IPS DF 6.9 (cell line): ENCODE results near the gene GUCA2A.

Source experiments
- DNase-seq: peaks from one replicate; pipeline ENCODE4 v3.0.0-alpha.2; 2013; ENCODE audit warnings: low read depth, low spot score
- H3K27ac ChIP-seq: one replicate; pipeline ENCODE4 v1.5.1; 2013; ENCODE audit warnings: low read length, control low read depth
- H3K27me3 ChIP-seq: 2 replicates; pipeline ENCODE4 v1.6.1; 2013; ENCODE audit warnings: mild to moderate bottlenecking, low read length; ENCODE audit not compliant: control insufficient read depth, insufficient read depth
- H3K36me3 ChIP-seq: 2 replicates; pipeline ENCODE4 v1.6.1; 2013; ENCODE audit warnings: low read length; ENCODE audit not compliant: control insufficient read depth, insufficient read depth
- H3K4me1 ChIP-seq: 2 replicates; pipeline ENCODE4 v1.6.1; 2013; ENCODE audit warnings: low read length; ENCODE audit not compliant: control insufficient read depth, insufficient read depth
- H3K4me3 ChIP-seq: 2 replicates; pipeline ENCODE4 v1.5.1; 2013; ENCODE audit warnings: mild to moderate bottlenecking, low read length
- H3K9me3 ChIP-seq: 2 replicates; pipeline ENCODE4 v1.6.1; 2013; ENCODE audit warnings: low read length, inconsistent platforms; ENCODE audit not compliant: control insufficient read depth, insufficient read depth
- WGBS: extraction: QIAGEN DNeasy Blood & Tissue Kit; methylation state at CpG from one replicate; pipeline ENCODE4 v1.1.7; 2013; ENCODE audit warnings: mixed read lengths, missing lambda C conversion rate; ENCODE audit not compliant: insufficient read length, insufficient coverage; 5-methylcytosine and 5-hydroxymethylcytosine counted together

The GUCA2A gene

DNA sequence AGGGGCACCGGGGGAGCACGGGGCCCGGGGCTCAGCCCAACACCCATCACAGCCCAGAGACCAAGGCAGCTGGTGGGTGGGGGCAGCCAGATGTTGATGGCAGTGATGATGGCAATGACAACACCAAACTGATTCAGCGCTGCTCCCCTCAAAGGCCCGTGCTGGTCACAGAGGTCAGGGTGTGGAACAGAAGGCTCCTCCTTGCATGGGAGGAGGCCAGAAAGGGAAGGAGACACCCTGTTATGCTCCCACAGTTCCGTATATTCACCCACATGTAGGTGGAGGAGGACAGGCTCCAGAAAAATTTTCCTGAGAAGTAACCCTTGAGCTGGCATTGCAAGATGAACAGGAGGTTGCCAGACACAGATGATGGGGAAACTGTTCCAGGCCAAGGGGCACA is 10.9 kb downstream of the GUCA2A start:
- Histone ChIP-seq H3K27ac (no peak overlapping the region), H3K4me3 (no peak overlapping the region), H3K27me3 (no peaks in the 10 kb centered on the region), H3K9me3 (no peaks in the 10 kb centered on the region), H3K4me1 (no peaks in the 10 kb centered on the region), H3K36me3 (no peaks in the 10 kb centered on the region)
- no CpG with 5 or more reads among the region's 6 CpGs for WGBS
- no peak for DNase-seq

DNA sequence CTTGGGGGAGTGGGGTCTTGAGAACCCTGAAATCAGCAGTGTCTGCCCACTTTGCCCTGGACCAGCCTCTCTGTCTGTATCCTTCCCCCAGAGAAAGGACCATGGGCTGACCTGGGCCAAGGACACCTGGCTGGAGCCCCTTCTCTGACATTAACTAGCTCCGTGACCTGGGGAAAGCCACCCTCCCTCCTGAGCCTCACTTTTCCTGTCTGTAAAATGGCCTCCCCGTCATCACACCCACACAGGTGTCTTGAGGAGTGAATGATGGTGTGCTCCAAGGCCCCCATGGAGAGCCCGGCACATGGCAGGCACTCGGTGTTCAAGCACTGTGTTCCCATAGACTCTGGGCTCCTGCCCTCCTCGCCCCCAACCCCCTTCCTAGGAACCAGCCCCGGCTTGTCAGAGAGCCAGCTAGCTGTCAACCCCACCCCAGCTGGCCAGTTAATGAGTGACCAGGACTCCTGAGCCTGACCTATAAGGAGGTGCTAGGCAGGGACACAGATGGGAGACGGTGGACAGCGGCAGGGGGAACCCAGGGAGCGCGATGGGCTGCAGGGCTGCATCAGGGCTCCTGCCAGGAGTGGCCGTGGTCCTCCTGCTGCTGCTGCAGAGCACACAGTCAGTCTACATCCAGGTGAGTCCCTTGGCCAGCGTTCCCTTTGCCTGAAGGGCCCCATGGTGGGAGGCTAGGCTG is 11.5 kb downstream of the GUCA2A start, which contains the start of gene GUCA2B:
Gene GUCA2B, plus strand, starts transcription at position 504 of the 694 bp plus-strand sequence. Its CDS starts 41 bp downstream, at position 545.
- Histone ChIP-seq H3K36me3 (no peaks in the 10 kb centered on the region), H3K4me1 (no peaks in the 10 kb centered on the region), H3K9me3 (no peaks in the 10 kb centered on the region), H3K4me3 (no peak within 1 kb of the TSS), H3K27me3 (no peaks in the 10 kb centered on the region), H3K27ac (no peak within 1 kb of the TSS)
- no peak for DNase-seq
- no CpG with 5 or more reads among the region's 12 CpGs for WGBS

DNA sequence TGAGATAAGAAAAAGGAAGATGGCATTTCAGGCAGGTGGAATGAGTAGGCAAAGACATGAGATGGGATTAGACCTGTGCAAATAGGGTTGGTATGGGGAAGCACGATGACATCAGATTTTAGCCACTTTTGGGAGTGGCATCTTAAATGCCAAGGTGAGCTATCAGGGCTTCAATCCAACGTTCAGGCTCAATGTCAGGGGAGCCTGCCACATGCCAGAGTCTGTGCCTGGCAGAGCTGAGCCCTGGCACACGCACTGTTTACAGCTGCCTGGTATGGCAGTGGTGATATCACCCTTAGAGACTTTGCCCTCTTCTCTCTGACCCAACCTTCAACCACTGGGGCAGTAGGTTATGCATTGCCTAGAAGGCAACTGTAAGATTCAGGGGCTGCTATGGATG is 12.4 kb downstream of the GUCA2A start:
- Histone ChIP-seq H3K4me3 (no peak overlapping the region), H3K27ac (no peak overlapping the region), H3K27me3 (no peaks in the 10 kb centered on the region), H3K9me3 (no peaks in the 10 kb centered on the region), H3K36me3 (no peaks in the 10 kb centered on the region), H3K4me1 (no peaks in the 10 kb centered on the region)
- no peak for DNase-seq
- no CpG with 5 or more reads among the region's 3 CpGs for WGBS

DNA sequence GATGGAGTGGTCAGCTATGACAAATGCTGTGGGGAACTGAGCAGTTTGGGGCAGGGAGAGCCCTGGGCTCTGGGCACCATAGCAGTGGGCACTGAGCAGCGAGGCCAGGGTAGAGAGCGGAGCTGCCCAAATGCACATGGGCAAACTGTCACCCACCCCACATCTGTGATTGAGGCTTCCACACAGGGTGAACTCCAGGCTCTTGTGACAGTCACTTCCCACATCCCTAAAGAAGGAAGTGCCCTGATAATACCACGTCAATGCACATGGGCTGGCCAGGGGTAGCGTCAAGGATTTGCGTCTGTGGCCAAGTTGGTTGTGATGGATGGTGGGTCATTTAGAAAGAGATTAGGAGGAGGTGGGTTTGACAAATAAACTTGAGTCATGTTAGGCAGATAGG is 13.9 kb downstream of the GUCA2A start:
- Histone ChIP-seq H3K4me3 (no peak overlapping the region), H3K9me3 (no peaks in the 10 kb centered on the region), H3K27me3 (no peaks in the 10 kb centered on the region), H3K27ac (no peak overlapping the region), H3K4me1 (no peaks in the 10 kb centered on the region), H3K36me3 (no peaks in the 10 kb centered on the region)
- no peak for DNase-seq
- no CpG with 5 or more reads among the region's 5 CpGs for whole genome bisulfite sequencing

DNA sequence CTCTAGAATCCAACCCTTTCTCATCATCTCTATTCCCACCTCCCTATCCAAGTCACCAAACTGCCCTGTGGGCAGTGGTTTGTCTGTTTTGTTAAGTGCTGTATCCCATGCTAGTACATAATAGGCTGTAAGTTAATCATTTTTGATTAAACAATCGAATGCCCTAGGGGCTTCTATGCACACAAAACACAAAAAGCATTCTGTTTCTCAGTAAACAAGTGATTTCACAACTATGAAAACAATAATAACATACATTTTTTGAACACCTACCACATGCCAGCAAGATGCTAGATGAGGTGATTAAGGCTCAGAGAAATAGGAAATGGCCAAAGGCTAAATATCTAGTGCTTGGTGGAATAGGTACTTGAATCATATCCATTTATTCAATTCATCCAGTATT is 16.4 kb downstream of the GUCA2A start:
- Histone ChIP-seq H3K4me1 (no peaks in the 10 kb centered on the region), H3K27ac (no peak overlapping the region), H3K9me3 (no peaks in the 10 kb centered on the region), H3K27me3 (no peaks in the 10 kb centered on the region), H3K36me3 (no peaks in the 10 kb centered on the region), H3K4me3 (no peak overlapping the region)
- DNase-seq, result no peak
- no CpG with 5 or more reads among the region's 1 CpG for WGBS

DNA sequence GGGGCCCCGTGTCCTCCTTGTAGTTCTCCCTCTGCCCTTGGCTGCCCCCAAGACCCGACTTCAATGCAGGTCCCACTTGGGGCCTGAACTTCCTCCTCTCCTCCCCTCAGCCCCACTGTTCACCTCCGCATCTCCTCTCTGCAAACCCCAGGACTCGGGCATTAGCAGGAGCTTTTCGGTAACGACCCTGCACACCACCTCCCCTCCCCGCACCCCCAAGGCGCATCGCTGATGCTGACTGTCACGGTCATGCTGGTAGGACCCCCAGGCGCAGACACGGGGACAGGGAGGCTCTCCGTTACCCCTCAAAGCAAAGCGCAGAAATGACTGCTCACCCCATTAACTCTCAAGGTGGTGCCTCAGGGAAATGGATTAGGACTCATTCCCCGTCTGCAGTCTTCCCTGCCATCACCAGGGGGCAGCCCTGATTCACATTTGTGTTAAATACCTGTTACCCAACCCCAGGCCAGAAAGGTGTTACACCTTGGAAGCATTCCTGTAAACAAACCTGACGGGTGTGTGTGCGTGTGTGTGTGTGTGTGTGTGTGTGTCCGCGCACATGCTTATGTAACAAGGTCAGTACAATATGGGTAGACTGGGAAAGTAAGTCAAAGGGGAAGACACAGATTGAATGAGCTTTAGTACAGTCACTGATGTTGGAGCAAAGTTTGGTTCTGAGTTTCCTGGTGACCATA is 17.8 kb downstream of the GUCA2A start:
- no peak overlapping the region for H3K27ac ChIP-seq
- H3K4me1 ChIP-seq, result no peaks in the 10 kb centered on the region
- no peaks in the 10 kb centered on the region for H3K36me3 ChIP-seq
- H3K9me3 ChIP-seq, result no peaks in the 10 kb centered on the region
- DNase-seq, result peak; percentile 77
- no peaks in the 10 kb centered on the region for H3K27me3 ChIP-seq
- H3K4me3 ChIP-seq, result no peak overlapping the region
- no CpG with 5 or more reads among the region's 19 CpGs for WGBS

DNA sequence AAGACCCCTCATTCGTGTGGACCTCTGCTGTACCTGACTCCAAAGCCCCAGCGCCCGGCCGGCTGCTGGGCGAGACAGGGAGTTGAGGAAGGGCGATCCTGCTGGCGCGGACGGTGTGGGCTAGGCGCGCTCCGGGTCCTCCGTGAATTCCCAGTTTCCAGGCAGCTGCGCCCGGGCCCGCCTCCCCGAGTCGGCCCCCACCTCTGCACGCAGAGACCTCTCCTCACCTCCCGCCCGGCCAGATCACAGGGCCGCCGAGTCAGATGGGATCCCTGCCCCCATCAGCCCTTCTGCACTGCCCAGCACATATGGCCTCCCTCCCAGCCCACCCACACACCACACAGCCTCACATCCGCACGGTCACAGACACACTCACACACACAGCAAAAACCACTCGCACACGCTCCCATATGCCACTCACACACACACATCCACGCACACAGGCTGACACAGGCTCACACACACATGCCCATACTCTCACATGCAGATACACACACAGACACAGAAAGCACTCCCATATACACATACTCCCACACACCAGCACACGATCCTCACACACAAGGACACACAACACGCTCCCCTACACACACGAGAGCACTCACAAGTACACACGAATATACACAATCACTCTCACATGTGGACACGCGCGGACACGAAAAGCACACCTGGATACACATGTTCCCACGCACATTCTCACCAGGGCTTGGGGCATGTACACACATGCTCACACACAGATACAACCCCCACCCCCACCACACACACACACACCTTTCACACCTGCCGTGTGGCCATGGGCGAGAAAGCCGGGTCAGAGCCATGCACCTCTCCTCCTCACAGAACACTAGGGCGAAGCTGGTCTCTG is 18.6 kb downstream of the GUCA2A start:
- no peak overlapping the region for H3K4me3 ChIP-seq
- H3K9me3 ChIP-seq, result no peaks in the 10 kb centered on the region
- no peaks in the 10 kb centered on the region for H3K4me1 ChIP-seq
- DNase-seq, result no peak
- H3K27ac ChIP-seq, result no peak overlapping the region
- H3K36me3 ChIP-seq, result no peaks in the 10 kb centered on the region
- H3K27me3 ChIP-seq, result no peaks in the 10 kb centered on the region
- WGBS, result 100% methylated on average over 4 of the region's 41 CpGs

DNA sequence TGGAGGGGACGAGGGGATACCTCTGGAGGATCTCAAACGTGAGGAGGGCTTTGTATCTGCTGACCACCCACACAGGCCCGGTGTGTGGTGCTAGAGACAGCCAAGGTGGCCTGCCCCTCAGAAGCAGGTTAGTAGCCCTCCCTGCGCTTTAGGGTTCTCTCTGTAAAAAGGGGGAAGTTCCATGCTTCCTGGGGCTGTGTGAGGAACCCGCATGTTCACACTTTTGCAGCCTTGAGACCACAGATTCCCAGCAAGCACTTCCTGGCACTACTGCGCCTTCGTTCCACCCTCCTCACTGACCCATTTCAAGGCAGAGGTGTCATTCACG is 19.2 kb downstream of the GUCA2A start:
- no peak for DNase-seq
- no peaks in the 10 kb centered on the region for H3K27me3 ChIP-seq
- no CpG with 5 or more reads among the region's 8 CpGs for WGBS
- no peak overlapping the region for H3K4me3 ChIP-seq
- no peaks in the 10 kb centered on the region for H3K4me1 ChIP-seq
- no peak overlapping the region for H3K27ac ChIP-seq
- no peaks in the 10 kb centered on the region for H3K36me3 ChIP-seq
- H3K9me3 ChIP-seq, result no peaks in the 10 kb centered on the region

DNA sequence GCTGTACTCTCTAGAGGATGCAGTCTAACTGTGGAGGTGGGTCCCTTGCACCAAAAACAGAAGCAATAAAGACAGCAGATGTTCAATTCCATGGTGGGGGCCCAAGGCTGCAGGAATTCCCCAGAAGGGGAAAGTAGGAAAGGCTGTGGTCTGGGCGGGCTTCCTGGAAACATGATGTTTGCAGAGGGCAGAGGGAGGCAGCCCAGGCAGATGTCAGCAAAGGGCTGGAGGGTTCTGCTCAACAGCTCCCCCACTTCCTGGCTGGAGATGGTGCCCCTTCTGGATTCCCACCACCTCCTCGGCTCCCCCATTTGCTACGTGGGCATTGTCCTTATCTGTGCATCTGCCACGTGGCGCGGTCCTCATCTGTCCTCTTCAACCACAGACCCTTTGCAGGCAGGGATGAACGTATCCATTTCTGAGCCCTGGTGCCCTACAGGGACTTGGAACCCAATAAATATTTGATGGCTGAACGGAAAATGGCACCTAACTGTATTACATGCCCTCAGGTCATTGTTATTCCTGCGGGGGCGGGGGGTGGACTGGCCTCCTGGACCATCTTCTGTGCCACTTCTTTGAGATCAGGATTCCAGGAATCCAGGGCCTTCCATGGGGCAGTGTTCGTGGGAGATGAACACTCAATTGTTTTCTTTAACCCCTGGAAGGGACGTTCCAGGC is 19.7 kb downstream of the GUCA2A start:
- H3K27ac ChIP-seq, result no peak overlapping the region
- no peaks in the 10 kb centered on the region for H3K4me1 ChIP-seq
- H3K9me3 ChIP-seq, result no peaks in the 10 kb centered on the region
- H3K27me3 ChIP-seq, result no peaks in the 10 kb centered on the region
- DNase-seq, result no peak
- H3K36me3 ChIP-seq, result no peaks in the 10 kb centered on the region
- H3K4me3 ChIP-seq, result no peak overlapping the region
- WGBS, result no CpG with 5 or more reads among the region's 12 CpGs
